ENCODE results near the gene SRD5A2.

Gene SRD5A2

DNA sequence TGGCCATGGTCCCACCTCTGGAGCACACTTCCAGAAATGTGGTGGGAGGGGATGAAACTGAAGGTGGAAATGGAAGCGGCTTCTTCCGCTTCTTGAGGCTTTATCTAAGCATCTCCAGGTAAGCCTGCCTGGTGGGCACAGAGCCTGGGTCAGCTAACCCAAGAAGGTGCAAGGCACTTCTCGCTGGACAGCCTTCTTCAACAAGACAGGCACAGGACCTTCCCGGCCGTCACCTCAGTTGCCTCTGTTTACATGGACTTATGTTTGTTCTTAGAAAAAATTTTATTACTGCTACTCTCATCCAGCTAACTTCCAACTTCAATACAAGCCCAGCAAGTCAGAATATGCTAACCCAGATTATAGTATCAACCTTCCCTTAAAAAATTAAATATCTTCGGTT, 51.9 kb downstream of the SRD5A2 start:
- DNase-seq (ENCODE audit: low spot score) (no peak), ATAC-seq (ENCODE audit: low read depth) (no peak)
- Histone ChIP-seq H3K27ac (ENCODE audit: poor library complexity, severe bottlenecking) (no peak overlapping the region), H3K4me3 (ENCODE audit: severe bottlenecking) (no peak overlapping the region), H3K27me3 (ENCODE audit: insufficient read depth, poor library complexity, severe bottlenecking) (no peaks in the 10 kb centered on the region), H3K36me3 (ENCODE audit: low read depth) (no peaks in the 10 kb centered on the region), H3K9me3 (ENCODE audit: severe bottlenecking) (no peaks in the 10 kb centered on the region), H3K4me1 (ENCODE audit: insufficient read depth, poor library complexity, severe bottlenecking) (no peaks in the 10 kb centered on the region)
- TF ChIP-seq, protein P1, sequence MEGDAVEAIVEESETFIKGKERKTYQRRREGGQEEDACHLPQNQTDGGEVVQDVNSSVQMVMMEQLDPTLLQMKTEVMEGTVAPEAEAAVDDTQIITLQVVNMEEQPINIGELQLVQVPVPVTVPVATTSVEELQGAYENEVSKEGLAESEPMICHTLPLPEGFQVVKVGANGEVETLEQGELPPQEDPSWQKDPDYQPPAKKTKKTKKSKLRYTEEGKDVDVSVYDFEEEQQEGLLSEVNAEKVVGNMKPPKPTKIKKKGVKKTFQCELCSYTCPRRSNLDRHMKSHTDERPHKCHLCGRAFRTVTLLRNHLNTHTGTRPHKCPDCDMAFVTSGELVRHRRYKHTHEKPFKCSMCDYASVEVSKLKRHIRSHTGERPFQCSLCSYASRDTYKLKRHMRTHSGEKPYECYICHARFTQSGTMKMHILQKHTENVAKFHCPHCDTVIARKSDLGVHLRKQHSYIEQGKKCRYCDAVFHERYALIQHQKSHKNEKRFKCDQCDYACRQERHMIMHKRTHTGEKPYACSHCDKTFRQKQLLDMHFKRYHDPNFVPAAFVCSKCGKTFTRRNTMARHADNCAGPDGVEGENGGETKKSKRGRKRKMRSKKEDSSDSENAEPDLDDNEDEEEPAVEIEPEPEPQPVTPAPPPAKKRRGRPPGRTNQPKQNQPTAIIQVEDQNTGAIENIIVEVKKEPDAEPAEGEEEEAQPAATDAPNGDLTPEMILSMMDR (IDR thresholded peaks at IDR 0.05; ENCODE audit: poor library complexity, severe bottlenecking), result no peak

DNA sequence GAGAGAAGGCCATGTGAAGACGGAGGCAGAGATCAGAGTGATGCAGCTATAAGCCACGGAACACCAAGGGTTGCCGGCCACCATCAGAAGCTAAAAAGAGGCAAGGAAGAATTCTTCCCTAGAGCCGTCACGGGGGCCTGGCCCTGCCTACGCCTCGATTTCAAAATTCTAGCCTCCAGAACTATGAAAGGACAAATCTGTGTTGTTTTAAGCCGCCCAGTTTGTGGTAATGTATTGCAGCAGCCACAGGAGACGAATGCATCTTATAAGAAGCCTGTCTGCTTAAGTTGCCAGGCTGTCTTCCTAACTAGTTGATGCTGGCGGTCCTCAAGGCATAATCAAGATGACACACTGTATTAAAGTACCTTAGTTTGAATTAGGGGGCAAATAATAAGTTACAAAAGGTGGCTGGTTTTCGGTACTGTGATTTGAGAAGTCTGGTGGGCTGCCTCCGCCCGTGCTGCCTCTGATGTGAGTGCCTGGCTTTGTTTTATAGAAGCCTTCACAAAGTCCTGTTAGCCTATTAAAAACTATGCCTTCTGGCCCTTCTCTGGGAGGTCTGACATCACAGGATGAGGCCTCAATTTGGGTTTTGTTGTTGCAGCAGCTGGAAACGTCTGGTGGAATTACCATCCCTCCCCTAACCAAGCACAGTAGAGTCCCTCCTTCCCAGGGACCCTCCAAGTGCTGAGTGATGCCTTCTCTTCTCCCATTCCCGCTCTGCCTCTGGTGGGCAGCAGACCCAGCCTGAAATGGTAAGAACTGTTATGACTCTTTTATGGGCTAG, 53.6 kb downstream of the SRD5A2 start:
- Histone ChIP-seq H3K9me3 (ENCODE audit: severe bottlenecking) (no peaks in the 10 kb centered on the region), H3K4me1 (ENCODE audit: insufficient read depth, poor library complexity, severe bottlenecking) (no peaks in the 10 kb centered on the region), H3K36me3 (ENCODE audit: low read depth) (no peaks in the 10 kb centered on the region), H3K4me3 (ENCODE audit: severe bottlenecking) (no peak overlapping the region), H3K27me3 (ENCODE audit: insufficient read depth, poor library complexity, severe bottlenecking) (no peaks in the 10 kb centered on the region), H3K27ac (ENCODE audit: poor library complexity, severe bottlenecking) (no peak overlapping the region)
- TF ChIP-seq, protein P1 (IDR thresholded peaks at IDR 0.05; ENCODE audit: poor library complexity, severe bottlenecking), result no peak
- DNase-seq (ENCODE audit: low spot score), result no peak
- ATAC-seq (ENCODE audit: low read depth), result no peak

DNA sequence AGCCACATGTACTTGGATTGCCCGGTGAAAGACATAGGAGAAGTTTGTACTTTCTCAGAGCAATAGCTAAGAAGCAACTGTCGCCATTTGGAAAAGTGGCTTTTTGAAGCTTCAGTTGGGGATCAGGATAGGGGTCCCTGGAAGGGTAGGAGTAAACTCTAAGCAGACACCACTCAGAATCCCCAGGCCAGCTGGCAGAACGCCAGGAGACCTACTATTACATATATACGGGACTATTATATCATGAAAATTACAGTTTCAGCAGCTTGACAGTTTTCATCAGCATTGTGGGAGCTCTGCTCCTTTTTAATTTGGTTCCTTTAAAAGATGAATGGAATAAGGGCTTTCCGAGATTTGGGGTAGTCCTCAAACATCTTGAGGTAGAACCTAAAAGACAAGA, 54.9 kb downstream of the SRD5A2 start:
- Histone ChIP-seq H3K36me3 (ENCODE audit: low read depth) (no peaks in the 10 kb centered on the region), H3K9me3 (ENCODE audit: severe bottlenecking) (no peaks in the 10 kb centered on the region), H3K4me3 (ENCODE audit: severe bottlenecking) (no peak overlapping the region), H3K27me3 (ENCODE audit: insufficient read depth, poor library complexity, severe bottlenecking) (no peaks in the 10 kb centered on the region), H3K4me1 (ENCODE audit: insufficient read depth, poor library complexity, severe bottlenecking) (no peaks in the 10 kb centered on the region), H3K27ac (ENCODE audit: poor library complexity, severe bottlenecking) (no peak overlapping the region)
- DNase-seq (ENCODE audit: low spot score) (no peak), ATAC-seq (ENCODE audit: low read depth) (no peak)
- TF ChIP-seq, protein P1 (IDR thresholded peaks at IDR 0.05; ENCODE audit: poor library complexity, severe bottlenecking), result no peak

DNA sequence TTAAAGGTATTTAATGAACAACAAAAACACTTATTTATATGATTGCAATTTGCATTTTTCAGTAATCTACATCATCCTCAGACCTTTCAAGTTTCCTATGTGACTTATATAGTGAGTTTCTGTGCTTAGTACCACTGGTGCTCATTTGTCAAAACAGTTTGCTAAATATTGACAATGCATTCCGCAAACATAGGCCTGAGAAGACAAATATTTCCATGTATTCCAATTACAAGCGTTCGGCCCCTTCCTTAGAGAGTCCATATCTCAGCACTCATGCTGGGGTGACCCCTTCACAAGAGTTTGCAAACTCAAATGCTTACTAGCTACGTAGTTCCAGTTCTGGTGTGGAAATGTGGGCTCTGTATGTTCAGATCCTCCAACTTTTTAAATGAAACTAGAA, 56.1 kb downstream of the SRD5A2 start:
- ATAC-seq (ENCODE audit: low read depth), result no peak
- TF ChIP-seq, protein P1 (IDR thresholded peaks at IDR 0.05; ENCODE audit: poor library complexity, severe bottlenecking), result no peak

DNA sequence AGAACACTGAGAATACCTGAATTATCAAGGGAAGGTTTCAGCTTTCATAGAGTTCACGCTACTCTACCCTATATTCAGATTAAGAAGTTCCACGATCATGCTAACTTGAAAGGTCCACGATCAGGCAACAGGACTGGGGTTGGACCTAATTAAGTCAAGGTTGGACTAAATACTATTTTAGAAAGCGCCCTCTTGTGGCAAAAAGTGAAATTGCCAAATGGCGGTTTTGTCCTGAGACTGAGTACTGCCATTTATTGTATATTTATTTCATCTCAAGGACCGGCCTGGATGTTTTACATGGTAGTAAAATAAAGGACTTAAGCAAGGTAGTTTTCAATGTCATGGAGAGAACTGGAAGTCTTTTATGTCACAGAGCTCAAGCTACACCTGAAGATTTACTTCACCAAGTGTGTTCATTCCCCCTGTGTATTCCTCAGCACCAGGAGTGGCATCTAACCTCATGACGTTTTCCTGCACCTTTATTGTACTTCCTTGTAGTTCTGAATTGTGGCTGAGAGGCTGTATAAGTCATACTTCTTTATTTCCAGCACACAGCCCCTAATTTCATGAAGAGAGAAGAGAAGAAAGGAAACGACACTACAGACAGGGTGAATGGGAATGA, 56.8 kb downstream of the SRD5A2 start:
- H3K36me3 ChIP-seq (ENCODE audit: low read depth), result no peaks in the 10 kb centered on the region
- H3K27me3 ChIP-seq (ENCODE audit: insufficient read depth, poor library complexity, severe bottlenecking), result no peaks in the 10 kb centered on the region
- no peaks in the 10 kb centered on the region for H3K9me3 ChIP-seq (ENCODE audit: severe bottlenecking)
- no peak overlapping the region for H3K4me3 ChIP-seq (ENCODE audit: severe bottlenecking)
- no peaks in the 10 kb centered on the region for H3K4me1 ChIP-seq (ENCODE audit: insufficient read depth, poor library complexity, severe bottlenecking)
- no peak overlapping the region for H3K27ac ChIP-seq (ENCODE audit: poor library complexity, severe bottlenecking)
- peak; percentile 66; the same call in 2 of the 3 replicates for ATAC-seq (ENCODE audit: low read depth)
- TF ChIP-seq, protein P1 (IDR thresholded peaks at IDR 0.05; ENCODE audit: poor library complexity, severe bottlenecking), result peak; percentile 88
- DNase-seq (ENCODE audit: low spot score), result no peak

More for the DNA sequence above, 56.1 kb downstream of the SRD5A2 start:
- Histone ChIP-seq H3K4me1 (ENCODE audit: insufficient read depth, poor library complexity, severe bottlenecking) (no peaks in the 10 kb centered on the region), H3K36me3 (ENCODE audit: low read depth) (no peaks in the 10 kb centered on the region), H3K4me3 (ENCODE audit: severe bottlenecking) (no peak overlapping the region), H3K9me3 (ENCODE audit: severe bottlenecking) (no peaks in the 10 kb centered on the region), H3K27me3 (ENCODE audit: insufficient read depth, poor library complexity, severe bottlenecking) (no peaks in the 10 kb centered on the region), H3K27ac (ENCODE audit: poor library complexity, severe bottlenecking) (no peak overlapping the region)
- no peak for DNase-seq (ENCODE audit: low spot score)
